NOMO-1 treated with dmso at 0.1 percent for 144 hours (cell line): ENCODE results near the gene RELB.
A peak's percentile ranks its signal among the peaks of the same experiment; 100 is the strongest.

Experiments used
- DNase-seq: peaks from one replicate; lab custom pipeline; 2025; ENCODE audit not compliant: unreplicated experiment; lab: John Stamatoyannopoulos, UW

The RELB gene

GRCh38 chr19:45058622-45059159 is 57.4 kb downstream of the RELB start:
- DNase-seq: no peak

GRCh38 chr19:45059258-45059965 is 58.1 kb downstream of the RELB start:
- peak; percentile 53 for DNase-seq

- no peak for DNase-seq
Observed at GRCh38 chr19:45061965-45062364, 60.7 kb downstream of the RELB start.

- DNase-seq: no peak
Observed at GRCh38 chr19:45063851-45064801, 62.9 kb downstream of the RELB start.

GRCh38 chr19:45066921-45067661 is 65.8 kb downstream of the RELB start:
- no peak for DNase-seq

GRCh38 chr19:45068041-45068440 is 66.8 kb downstream of the RELB start:
- no peak for DNase-seq

GRCh38 chr19:45069056-45069455 is 67.8 kb downstream of the RELB start:
- DNase-seq: no peak

- no peak for DNase-seq
Observed at GRCh38 chr19:45070214-45070613, 69.0 kb downstream of the RELB start.

- no peak for DNase-seq
Observed at GRCh38 chr19:45070861-45071544, 69.7 kb downstream of the RELB start.

- no peak for DNase-seq
Observed at GRCh38 chr19:45071545-45071938, 70.3 kb downstream of the RELB start.

- no peak for DNase-seq
Observed at GRCh38 chr19:45071969-45072790, 70.9 kb downstream of the RELB start.

- DNase-seq: no peak
Observed at GRCh38 chr19:45074744-45075300, 73.6 kb downstream of the RELB start.

- DNase-seq: peak; percentile 98
Observed at GRCh38 chr19:45075301-45076028, 74.2 kb downstream of the RELB start.

GRCh38 chr19:45076029-45076850 is 75.0 kb downstream of the RELB start, which contains the start of gene ZNF296:
Gene ZNF296 (minus strand): TSS chr19:45076478. CDS start chr19:45076373, 105 bp downstream.
- peak; percentile 56 for DNase-seq

GRCh38 chr19:45076851-45077730 is 75.8 kb downstream of the RELB start:
- no peak for DNase-seq

GRCh38 chr19:45078390-45079062 is 77.3 kb downstream of the RELB start:
- no peak for DNase-seq
